Measurements from ENCODE around the gene MTA3.

MTA3 gene

DNA sequence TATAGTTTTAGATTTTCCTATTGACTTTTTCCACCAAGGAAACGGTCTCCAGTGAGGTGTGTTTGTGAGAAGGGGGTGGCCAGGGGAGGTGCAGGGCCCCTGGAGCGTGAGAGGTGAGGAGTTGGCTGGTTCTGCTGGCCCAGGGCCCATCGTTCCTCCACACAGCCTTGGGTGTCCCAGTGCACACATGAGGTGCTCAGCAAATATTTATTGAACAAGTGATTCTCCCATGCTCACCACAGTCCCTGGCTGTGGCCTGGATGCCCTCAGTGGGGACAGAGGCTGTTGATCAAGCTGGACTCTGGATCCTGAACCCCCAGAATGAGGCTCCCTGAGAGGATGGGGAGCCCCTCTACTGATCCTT lies 219.0 kb downstream of the MTA3 start:
- no peak for DNase-seq (ENCODE audit: low spot score)

DNA sequence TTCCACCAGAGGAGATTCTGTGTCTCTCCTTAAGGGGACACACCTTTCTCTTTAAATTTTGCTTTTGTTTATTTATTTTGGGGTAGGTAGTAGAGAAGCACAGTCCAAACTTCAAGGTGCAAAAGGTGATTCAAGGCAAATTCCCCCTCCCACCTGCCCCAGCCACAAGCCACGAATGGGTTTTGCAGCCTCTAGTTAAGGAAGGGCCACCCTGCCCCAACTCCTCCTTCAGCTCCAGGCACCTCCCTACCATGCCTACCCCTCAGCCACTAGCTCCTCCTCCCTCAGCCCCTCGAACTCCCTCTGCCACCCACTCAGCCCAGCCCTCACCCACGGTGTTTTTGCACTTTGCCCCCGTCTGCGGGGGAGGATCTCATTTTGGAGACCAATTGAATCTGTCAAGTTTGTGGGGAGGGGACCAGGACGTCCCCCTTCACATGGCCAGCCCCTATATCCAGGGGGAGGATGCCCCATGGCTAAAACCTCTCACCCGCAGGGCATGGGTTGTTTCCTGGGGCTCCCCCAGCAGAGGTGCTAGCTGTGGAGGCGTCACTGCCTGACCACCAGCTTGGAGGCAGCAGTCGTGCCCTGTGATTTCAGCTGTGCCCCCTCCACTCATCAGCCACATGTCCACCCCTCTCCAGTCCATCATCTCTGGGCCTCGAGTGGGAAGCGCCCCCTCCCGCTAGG lies 219.5 kb downstream of the MTA3 start:
- no peak for DNase-seq (ENCODE audit: low spot score)

DNA sequence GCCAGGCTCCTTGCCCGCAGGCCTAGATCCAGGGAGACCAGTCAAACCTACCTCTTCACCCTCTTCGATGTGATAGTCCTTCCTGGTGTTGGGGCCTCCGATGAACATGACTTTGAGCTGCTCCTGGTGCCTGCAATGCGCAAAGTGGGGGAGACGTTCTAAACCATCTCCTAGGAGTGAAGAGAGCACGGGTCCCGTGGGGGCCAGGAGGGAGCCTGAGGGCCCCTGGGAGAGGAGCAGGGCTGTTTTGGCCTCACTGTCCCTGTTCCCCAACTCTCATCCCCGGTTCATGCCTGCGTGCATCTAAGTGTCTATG lies 220.0 kb downstream of the MTA3 start:
- no peak for DNase-seq (ENCODE audit: low spot score)

DNA sequence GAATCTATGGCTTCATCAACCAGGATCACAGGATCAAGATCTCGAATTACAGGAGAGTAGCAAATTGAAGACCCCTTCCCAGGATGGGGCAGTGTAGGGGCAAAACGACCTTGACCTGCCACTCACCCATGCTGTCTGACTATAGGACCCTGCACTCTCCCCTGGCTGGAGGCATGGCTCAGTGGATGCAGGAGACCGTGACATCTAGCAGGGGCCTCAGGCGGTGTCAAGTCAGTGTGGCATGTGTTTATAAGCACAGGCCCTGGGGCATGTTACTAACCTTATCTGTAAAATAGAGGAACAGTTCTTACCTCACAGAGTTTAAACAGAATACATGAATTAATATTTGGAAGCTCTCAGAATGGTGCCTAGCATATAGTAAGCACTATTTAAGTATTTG lies 220.4 kb downstream of the MTA3 start:
- DNase-seq (ENCODE audit: low spot score), result no peak

DNA sequence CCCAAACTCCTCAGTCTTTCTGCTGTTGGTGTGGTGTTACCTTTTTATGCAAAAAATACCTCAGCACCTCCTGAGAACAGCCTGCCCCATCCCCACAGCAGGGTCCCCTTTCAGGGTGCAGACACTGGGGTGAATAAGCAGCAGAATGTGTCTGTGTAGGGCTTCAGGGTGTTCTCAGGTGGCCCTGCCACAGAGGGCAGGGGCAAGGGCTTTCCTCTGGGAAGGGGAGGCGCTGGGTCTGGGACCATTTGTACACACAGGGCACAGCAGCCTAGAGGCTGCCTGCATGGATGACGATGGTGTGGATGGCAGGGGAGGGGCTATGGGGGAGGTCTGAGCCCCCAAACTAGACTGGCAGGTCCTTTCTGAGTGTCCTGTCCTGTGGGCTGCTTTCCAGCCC lies 221.3 kb downstream of the MTA3 start:
- no peak for DNase-seq (ENCODE audit: low spot score)

DNA sequence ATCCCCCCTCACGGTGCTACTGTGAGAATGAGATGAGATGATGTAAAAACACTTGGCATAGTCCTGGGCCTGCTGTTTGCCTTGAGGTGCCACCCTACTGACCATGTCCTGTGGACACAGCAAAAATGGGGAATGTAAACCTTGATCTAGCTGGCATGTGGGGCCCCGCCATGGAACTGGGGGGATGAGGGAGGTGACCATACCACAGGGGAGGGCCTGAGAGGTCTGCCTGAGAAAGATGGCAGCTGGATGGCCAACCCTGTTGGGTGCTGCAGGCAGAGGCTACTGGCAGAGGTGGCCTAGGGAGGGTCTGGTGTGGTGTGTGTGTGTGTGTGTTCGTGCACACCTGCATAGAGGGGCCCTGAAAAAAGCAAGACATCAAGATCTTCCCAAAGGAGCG lies 223.2 kb downstream of the MTA3 start:
- no peak for DNase-seq (ENCODE audit: low spot score)

DNA sequence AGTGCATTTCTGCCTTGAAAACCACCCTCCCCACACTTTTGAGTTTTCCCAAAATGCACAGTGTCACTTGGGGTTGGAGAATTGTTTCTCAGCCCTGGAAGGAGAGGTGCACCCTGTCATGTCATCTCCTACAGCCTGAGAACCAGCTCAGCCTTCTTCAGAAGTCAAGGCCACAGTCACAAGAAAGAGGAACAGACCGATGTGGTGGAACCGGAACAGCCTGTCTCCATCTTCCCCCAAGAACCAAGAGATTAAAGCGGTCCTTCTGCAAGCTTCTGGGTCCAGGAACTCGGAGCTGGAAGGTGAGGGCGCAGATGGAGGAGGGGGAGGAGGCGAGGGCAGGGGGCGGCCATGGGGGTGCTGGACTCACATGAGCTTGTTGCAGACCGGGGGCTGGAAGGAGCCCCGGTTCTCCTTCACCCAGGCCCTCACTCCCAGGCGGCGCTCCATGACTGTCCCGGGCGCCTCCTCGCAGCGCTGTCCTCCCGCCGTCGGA lies 223.7 kb downstream of the MTA3 start:
- no peak for DNase-seq (ENCODE audit: low spot score)

DNA sequence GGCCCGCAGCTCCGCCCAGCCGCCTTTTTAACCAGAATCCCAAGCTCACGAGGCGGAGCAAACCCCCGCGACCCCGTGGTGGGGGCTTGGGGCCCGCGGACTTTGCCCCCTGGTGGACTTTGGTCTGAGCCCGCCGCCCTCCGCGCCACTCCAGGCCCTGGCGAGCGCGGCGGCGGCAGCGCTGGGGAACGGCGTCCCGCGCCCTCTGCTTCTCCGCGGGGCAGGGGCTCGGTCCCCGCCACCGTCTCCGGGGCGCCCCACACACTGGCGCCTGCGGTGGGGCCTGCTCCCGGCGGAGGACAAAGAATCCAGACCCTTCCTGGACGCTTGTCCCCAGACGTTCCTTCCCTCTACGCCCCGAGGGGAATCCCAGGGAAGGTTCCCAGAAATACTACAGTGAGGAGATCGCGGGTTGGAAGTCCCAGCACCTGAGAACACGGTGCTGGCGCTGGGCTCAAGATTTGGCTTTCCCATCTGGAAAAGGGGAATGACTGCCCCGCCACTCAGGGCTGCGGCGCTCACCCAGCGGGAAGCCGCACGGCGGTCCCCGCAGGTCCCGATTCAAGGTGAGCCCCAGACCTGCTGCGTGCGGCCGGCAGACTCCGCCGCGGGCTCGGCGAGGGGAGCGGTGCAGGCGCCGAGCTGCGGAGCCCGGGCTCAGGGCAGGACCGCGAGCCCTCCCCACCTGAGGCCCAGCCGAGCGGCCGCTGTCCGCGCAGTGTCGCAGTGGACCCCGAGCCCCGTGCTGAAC lies 224.3 kb downstream of the MTA3 start, which contains the start of gene HAAO:
Gene HAAO, minus strand, starts transcription at position 1 of the 751 bp plus-strand sequence. CDS start 47 bp downstream, outside the sequence.
- no peak for DNase-seq (ENCODE audit: low spot score)

DNA sequence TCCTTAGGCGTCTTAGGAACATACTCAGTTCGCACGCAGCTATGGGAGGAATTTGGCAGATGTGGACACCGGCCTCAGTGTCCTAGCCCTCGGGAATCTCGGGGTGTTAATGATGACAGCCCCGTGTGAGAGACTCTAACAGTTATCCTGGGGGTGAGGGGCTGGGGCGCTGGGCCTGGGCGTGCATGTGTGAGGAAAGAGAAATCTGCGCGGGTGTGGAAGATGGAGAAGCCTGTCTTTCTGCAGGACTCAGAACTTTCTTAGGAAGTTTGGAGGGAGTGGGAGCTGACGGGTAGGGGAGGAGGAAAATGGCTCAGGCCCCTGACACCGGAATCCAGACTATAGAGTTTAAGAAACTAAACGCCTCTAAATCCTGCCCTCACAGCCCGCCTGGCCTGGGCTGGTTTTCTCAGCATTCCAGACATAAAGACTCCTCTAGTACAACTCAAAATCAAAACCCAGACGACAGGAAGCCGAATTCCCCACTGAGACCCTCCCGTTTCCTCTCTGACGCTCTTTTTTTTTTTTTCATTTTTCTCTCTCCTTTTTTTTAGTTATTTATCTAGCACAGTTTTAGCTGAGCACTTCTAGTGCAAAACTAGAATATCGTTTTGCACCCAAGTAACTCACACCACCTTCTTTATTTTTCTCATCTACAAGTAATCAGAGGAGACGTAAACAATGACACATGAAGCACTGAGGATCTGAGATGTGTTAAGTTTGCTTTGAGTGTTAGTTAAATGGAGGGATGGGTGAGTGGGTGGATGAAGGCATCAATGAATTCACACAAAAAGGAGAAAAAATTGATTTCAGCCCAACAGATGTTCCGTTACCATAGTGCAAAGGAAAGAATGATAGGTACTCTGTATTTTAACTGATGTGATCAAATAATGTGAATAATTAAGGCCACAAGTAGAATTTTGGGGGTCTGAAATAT lies 225.2 kb downstream of the MTA3 start:
- DNase-seq (ENCODE audit: low spot score), result no peak

DNA sequence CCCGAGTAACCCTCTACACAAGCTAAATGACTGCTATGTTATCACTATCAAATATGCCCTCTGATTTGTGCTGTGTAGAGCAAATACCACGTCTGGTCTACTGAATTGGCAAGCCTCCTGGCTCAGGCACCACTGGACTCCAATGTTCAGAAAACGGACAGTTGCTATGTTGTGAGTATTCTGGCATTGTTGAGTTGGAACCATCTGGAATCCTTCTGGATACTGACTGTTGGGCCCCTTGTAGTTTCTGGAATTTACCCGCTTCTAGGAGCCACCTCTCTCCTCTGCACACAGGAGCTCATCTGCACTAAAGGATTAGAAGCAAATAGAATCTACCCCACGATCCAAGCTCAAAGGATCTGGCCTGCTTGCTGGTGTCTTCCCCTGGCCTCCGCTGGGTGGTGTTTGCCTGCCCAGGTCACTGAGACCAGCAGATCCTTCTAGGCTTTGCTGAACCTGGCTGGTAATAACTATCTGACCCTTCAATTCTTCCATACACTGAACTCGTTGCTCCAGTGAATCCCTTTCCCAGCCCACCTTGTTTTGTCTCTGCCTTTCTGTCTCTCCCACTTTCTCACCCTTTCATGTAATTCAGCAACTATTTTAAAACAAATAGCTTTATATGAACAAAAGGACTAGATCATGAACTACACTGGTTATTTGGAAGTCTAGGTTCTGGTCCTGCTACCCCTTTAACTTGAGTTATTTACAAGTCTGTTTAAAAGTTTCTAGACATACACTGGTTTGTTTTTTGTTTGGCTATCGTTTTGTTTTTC lies 226.0 kb downstream of the MTA3 start:
- DNase-seq (ENCODE audit: low spot score), result no peak

DNA sequence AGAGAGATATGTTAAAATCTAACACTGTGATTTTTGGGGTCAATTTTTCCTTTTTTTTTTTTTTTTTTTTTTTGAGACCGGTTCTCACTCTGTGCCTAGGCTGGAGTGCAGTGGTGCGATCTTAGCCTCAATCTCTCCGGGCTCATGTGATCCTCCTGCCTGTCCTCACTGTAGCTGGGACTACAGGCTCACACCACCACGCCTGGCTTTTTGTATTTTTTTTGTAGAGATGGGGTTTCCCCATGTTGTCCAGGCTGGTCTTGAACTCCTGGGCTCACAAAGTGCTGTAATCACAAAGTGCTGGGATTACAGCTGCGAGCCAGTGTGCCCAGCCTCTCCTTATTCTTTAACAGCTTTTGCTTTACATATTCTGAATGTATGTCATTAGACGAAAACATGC lies 226.8 kb downstream of the MTA3 start:
- no peak for DNase-seq (ENCODE audit: low spot score)

DNA sequence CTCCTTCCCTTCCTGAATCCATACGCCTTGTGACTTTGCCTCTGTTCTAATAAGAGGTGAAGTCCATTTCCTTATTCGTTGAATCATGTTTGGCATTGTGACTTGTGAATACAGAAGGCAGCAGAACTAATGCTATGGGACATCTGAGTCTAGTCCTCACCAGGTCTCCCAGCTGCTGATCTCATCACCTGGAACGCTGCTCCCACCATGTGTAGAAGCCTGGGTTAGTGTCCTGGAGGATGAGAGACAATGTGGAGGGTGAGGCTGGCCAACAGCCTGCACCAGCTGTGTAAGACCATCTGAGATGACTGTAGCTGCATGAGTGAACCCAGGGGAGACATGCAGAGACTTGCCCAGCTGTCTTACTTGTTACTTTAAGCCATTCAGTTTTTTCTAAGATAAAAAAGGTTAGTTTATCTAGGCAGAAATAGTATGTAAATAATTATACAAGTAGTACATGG lies 227.4 kb downstream of the MTA3 start:
- DNase-seq (ENCODE audit: low spot score), result no peak

DNA sequence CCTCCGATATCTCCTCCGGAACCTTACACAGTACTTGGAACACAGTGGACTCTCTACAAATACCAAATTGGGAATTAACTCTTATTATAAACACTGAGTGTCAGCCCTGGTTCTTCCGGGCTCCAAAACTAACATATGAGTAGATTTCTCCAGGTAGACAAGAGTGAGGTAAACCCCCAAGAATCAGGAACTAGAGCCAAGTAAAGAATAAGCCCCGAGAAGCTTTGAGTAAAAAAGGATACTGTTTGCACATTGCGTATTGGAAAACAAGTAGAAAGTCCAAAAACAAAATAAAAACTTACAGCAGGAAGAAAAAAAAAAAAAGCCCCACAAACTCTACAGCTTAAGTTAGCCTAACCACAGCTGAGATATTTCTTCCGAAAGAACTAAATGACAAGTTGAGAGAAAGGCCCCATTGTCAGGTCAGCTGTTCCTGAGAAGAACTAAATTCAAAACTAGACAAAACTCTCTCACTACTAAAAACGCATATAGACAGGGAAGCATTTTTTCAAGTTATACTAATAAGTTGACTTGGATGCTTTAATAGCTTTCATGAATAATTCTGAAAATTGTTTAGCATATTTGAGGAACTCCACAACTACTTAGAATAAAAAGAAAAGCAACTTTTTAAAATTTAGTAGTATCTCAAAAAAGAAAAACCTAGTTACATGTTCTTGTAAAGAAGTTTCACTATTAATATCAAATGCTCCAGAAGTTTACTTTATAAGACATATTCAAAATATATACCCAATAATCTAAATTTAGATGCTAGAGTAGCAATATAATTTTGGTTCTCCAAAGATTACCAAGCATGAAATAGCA lies 228.2 kb downstream of the MTA3 start:
- DNase-seq (ENCODE audit: low spot score), result no peak

DNA sequence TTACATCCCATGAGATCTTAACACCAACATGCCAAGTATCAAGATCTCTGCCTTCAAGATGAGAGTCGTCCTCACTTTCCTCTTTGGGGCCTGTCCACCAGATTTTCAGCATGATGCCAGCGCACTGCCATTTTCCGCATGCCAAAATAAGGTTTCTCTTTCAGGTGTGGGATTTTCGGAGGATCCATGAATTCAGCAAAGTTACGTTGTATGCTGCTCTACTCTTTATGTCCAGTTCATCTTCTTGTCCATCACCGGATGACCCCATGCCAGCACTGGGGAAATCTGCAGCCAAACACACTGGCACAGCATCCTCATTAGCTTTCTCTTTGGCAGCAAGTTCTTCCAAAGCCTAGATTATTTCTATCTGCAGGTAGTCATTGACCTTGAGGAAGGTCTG lies 228.8 kb downstream of the MTA3 start:
- DNase-seq (ENCODE audit: low spot score), result no peak

DNA sequence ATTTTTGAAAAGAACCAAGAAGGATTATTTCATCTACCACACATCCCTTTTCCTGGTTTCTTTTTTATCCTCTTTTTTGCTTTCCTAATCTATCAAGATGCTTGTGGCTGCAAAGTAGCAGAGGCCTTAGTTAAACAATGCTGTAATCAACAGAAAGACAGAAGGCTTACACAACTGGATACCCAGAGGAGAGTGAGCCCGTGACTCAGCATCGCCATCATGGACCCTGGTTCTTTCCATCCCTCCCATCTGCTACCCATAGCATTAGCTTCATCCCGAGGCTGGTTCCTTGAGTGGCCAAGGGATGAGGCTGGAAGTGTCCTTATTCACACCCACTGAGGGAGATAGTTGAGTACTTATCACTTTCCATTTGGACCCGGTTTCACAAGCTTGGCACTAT lies 231.4 kb downstream of the MTA3 start:
- no peak for DNase-seq (ENCODE audit: low spot score)

DNA sequence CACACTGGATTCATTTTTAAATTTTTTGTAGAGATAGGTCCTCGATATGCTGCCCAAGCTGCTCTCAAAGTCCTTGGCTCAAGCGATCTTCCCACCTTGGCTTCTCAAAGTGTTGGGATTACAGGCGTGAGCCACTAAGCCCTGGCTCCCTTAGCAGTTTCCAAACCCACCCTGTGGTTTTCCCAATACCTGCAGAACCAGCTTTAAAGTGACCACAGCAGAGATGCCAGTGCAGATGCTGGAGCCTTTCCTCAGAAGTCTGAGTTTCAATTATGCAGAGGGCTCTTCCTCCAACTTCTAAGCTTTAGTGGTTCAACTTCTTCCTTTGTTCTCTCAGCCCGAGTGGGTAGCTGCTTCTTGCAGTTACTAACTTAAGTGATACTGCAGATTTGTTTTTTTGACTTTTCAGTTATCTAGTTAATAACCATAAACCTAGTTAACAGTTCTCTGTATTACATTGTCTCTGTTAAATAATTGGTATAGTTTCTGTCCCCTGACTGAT lies 232.1 kb downstream of the MTA3 start:
- DNase-seq (ENCODE audit: low spot score), result no peak

DNA sequence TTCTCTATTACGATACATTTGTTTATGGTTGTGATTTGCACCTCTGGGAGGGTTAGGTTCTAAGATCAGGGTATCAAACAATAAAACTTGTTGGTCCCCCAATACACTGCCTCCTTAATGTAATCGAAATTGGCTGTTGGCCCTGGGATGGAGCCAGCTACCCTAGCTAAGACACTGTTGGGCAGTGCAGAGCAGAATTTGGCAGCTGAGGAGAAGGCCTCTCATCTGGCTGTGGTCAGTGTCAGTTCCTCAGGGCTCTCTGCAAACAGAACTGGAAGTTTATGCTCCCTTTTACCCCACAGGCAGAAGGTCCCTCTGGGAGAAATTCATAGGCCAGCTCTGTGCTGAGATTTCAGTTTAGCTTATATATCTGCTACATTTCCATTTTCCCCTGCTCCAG lies 232.5 kb downstream of the MTA3 start:
- DNase-seq (ENCODE audit: low spot score), result no peak

DNA sequence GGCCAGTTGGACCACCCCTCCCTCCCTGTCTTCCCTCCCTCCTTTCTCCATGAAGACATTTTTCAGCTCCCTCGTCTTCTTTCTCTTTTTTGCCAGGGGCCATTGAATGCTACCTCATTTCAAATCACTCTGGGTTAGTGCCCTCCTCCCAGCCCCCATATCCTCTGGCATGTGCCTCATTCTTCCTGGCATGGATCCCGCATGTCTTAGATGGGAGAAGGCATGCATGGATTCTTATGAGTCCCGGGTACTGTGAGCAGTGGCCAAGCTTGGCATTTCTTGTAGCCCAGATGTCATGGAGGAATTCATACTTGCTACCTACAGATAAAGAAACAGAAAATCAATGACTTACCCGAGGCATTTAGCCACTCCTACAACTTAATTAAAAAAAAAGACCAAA lies 232.9 kb downstream of the MTA3 start:
- no peak for DNase-seq (ENCODE audit: low spot score)

DNA sequence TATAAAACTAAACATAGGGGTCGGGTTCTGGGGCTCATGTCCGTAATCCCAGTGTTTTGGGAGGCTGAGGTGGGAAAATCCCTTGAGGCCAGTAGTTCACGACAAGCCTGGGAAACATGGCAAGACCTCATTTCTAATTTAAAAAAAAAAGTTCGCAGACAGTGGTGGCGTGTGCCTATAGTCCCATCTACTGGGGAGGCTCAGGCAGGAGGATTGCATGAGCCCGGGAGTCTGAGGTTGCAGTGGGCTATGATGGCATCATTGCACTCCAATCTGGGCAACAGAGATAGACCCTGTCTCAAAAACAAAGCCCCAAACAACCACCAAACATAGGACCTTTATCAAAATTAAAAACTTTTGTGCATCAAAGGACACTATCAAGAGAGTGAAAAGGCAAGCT lies 233.7 kb downstream of the MTA3 start:
- no peak for DNase-seq (ENCODE audit: low spot score)

DNA sequence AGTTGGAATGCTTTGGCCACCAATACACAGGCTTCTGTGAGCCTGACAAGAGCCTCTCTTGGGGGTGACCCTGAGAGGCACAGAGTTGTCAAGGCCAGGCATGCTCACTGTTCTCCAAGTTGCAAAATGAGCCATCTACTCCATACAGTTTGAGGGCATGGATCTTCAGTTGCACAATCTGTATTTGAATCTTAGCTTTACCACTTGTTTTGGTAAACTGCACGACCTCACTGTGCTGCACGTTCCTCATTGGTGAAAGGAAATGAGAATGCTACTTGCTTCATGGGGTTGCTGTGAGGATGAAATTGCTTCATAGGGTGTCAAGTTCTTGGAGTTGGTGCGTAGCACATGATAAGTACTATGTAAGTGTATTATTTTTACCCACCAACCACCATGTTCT lies 235.9 kb downstream of the MTA3 start:
- no peak for DNase-seq (ENCODE audit: low spot score)

DNA sequence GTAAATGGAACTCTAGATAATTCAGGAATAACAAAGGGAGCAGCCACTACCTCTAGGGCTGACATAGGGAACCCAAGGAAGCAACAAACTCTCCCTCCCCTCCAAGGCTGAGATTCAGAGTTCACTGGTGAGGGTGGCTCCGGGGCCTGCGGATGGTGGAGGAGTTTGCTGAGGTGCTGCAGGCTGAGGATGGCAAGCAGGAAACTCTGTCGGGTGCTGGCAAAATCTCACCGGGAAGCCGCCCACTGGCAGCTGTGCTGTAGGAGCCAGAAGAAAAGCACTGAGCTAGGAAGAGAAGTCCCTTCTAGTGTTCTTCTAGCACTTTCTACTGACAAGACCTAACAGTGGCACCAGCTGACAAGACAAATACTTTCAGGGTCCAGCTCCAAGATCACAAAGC lies 236.5 kb downstream of the MTA3 start:
- no peak for DNase-seq (ENCODE audit: low spot score)
